NCI-H2227 (cell line): ENCODE data around the gene SST.
"Not testable (repeated sequence)": the region's sequence is repeated elsewhere in the genome, so short reads cannot be mapped to it uniquely, and the experiment has no call there.

Experiments used
- DNase-seq: peaks from one replicate; lab custom pipeline; 2025; ENCODE audit not compliant: unreplicated experiment; lab: John Stamatoyannopoulos, UW

Gene SST

DNA sequence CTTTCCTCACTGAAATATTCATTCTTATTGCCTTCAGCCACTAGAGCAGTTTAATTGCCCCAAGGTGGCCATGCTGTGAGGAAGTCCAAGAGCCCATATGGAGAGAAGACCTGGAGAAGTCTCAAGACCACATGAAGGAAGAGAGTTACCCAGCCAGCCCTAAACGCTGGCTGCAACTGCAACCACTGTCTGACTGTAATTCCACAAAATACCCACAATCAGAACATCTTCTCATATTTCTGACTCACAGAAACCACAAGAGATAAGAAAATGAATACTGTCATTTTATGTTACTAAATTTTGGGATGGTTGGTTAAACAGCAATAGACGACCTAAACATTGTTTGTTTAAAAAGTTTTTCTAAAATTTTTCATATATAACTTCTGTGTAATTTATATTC lies 14.7 kb upstream of the SST start:
- no peak for DNase-seq

DNA sequence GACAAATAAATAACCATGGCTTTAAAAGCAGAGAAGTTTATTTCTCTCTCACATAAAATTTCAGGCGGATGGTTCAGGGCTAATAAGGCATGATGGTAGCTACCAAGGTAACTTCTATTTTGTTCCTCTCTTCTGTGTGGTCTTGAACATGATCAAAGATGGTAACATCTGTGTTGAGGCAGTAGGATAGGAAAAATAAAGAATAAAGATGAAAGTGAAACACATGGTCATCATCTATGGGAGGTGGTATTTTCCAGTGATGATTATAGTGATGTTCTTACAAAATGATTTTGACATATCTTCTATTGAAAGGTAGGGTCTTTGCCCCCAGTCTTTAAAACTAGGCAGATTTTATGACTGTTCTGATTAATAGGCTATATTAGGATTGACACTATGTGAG lies 14.2 kb upstream of the SST start:
- no peak for DNase-seq

DNA sequence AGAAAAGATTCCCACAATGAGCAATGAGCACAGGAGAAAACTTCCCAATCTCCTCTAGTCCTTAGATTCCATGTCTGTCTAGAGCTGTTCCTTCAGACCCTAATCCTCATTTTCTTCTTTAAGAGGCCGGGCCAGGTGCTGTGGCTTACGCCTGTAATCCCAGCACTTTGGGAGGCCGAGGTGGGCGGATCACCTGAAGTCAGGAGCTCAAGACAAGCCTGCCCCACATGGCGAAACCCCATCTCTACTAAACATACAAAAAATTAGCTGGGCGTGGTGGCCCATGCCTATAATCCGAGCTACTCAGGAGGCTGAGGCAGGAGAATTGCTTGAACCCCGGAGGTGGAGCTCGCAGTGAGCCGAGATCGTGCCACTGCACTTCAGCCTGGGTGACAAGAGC lies 11.6 kb upstream of the SST start:
- DNase-seq = not testable (repeated sequence)

DNA sequence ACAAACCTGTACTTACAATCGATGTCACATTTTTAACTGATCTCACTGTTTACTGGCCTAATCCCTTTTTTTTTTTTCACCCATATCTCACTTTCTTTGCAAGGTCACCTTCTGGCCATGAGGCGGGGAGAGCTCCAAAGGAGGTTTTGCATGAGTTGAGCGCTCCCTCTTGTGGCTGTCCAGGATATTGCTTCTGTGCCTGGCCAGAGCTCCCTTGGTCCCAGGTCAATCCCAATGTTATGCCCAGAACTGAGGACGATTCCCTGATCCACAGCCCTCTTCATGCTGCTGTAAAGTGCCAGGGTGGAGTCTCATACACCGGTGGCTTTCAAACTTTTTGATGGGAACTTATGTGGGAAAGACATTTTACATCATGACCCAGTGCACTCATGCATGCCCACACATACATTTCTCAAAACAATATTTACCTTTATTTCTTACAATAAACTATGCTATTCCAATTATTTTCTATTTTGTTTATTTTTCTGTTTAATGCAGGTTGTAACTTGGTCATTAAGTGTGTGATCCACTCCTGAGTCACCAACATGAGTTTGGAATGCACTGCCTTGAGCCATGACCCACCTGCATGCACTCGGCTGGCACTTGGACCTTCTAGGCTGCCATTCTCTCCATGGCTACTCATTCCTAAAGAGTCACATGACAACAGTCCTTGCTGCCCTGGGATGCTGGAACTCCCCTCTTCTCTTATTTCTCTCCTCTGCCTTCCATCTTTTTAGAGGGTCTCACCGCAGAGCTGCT lies 9.6 kb upstream of the SST start:
- DNase-seq = peak; percentile 64

DNA sequence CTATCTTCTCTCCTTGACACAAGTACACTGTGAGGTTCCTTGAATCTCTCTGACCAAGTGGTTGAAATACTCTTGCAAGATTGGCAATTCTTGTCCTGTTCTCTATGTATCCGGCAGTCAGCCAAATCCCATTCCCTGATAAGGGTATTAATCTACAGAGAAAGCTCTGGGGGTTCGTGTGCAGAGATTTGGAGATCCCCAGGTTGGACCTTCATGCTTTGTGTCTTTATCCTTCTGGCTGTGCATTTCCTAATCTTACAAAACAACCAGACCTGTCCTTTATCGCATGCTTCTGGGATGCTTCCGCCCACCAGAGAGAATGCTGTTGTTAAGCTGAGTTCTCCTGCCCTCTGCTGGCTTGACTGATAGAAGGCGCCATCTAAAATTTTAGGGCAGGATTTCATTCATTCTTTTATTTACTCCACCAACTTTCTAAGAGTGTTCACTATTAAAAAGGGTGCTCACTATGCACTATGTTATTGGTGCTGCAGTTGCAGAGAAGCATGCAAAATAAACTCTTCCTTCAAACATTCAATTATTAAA lies 8.6 kb upstream of the SST start:
- peak; percentile 32 for DNase-seq

DNA sequence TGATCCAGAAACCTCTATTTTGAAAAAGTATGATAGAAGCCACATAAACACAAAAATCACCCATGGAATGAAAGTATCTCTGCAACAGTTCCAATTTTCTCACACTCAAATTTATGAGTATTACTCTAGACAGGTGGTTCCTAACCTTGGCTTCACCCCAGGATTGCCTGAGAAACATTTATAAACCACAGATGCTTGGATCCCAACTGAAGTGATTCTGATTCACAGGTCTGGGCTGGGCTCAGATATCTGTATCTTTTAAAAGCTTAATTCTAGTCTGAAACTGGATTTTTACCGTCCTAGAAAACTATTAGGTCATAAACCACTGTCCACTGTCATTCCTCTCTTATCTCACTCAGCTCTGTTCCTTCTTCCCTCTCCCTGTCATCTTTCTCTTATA lies 7.4 kb upstream of the SST start:
- DNase-seq = no peak

DNA sequence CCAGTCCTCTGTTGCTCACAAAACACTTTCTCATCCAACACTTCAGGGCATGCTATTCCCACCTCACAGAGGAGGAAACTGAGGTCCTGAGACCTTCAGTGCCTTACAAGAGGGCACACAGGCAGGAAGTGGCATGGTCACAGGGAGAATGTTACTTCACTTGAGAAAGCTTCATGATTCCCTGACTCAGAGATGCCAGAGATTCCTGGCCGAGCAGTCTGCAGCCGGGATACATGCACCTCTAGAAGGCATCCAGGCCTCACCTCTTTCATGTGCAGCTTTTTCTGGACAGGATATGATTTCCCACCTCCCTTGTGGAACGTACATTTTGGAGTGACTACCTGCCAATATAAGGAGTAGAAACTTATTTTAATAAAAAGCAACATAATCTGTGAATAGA lies 2.8 kb upstream of the SST start:
- no peak for DNase-seq

DNA sequence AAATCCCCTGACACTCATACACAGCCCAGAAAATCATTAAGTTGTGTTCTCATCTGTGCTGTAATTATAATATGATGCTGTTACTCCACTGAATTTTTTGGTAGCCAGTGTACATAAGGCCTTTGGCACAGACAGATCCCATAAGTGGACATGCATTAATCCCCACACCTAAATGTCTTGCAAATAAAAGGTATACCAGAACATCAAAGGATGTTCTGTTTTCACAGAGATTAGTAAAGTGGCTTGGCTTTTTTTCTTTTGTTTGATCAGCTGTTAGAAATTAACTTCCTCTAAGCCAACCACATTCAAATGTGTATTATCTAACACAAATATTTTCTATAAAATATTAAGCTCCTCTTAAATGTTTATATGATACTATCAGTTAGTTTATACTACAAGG lies 2.7 kb downstream of the SST start:
- DNase-seq = no peak

DNA sequence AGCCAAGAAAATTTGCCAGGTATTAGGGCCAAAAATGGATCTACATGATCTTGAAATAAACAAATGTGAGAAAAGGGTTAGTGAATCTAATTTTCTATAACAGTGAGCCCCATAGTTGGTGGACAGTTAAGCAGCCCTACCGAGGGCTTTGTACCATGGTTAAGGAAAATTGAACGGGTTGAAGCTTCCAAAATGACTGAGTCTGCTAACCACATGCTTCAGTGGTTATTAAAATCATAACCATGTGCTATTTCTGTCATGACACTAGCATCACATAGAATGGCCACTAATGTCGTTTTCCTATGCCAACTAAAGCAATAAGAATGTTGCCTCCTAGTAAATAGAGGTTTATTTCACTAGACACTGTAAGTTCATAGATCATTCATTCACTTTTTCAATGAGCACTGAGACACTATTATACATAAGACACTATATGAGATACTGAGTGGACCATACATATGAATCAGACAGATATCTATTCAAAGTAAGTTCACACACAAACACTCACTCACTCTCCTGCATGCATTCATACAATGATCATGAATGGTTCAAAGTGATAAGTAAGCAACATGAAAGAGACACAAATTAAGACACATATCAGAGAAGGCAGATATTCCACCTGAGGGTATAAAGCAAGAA lies 4.3 kb downstream of the SST start:
- DNase-seq = no peak

DNA sequence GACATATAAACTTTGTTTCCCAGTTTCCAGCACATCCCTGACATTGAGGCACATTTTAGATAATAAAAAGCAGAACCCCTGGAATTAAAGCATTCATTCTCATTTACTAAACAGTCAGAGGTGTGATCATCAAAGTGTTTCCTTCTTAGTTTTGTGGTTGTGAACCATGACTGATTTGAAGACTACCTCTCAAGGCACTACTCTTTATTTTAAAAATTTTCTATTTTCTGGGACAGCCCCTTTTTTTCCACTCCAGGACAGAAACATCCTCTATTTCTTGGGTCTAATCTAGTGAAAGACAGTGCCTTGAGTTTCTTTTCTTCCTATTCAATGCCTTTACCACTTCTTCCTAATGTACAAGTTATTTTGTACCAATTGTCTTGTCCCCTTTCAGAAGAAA lies 5.2 kb downstream of the SST start:
- DNase-seq = no peak

DNA sequence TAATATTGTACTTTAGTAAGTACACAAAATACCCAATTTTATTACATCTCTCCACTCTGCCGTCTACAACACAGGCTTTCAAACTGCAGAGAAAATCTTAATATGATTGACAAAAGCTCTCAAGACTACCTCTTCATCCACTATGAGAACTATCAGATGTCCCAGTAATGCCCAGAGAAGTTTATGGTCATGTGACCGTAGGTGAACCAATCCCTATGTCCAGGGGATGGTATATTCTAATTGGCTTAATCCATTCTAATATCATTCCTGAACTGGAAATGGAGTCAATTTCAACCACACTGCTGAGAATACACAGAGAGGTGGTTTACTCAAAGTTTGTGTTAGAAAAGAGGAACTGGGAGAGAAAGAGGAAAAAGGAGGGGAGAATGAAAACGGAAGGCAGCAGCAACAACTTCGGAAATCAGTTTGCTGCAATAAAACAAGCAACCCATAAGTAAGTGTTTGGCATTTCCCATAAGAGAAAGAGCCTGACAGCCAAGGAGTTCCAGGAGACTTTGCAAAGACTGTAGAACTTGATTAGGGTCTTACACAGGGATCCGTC lies 7.3 kb downstream of the SST start:
- no peak for DNase-seq

DNA sequence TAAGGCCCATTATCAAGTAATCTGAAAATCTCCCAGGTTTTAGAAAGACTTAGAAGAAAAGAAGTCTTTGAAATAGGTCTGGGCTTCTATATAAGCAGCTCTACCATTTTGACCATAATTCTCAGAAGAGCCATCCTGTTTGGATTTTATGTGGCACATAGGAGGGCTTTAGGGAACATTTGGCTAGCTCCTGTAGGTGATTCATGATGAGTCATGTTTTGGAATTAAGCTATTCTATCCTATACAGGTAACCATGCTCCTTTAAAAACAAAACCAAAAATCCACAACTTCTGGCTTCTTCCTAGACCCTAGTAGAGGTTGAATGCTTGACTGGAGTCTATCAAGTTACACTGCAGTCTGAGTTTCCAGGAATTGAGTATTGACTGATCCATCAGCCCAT lies 8.9 kb downstream of the SST start:
- DNase-seq = no peak

DNA sequence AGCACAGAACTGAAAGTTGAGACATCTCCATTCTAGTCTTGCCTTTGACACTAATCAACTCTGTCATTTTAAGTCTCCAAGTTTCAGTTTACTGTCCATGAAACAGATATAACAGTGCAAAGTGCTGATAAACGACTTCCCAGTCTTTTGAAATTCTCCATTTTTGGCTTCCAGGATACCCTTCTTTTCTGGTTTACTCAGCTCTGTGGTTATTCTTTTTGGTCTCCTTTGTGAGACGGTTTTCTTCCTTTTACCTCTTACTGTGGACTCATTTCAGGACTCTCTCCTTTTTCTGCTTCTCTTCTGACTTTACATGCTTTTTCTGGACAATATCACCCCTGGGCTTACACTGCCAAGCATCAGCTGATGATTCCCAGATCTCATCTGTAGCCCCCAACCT lies 18.9 kb downstream of the SST start:
- no peak for DNase-seq

DNA sequence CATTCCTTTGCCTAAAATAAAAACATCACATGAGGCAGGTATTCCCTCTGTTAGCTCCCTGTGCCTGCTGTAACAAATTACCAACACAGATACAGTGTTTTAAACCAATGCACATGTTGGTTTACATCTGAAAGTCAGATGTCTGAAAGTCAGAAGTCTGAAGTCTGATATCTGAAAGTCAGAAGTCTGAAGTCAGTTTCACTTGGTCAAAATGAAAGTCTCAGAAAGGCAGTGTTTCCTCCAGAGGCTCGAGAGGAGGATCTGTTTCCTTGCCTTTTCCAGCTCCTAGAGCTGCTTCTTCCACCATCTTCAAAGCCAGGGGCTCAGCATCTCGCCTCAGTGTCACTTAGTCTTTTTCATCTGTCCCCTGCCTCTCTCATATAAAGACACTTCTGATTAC lies 22.0 kb downstream of the SST start:
- DNase-seq = no peak

DNA sequence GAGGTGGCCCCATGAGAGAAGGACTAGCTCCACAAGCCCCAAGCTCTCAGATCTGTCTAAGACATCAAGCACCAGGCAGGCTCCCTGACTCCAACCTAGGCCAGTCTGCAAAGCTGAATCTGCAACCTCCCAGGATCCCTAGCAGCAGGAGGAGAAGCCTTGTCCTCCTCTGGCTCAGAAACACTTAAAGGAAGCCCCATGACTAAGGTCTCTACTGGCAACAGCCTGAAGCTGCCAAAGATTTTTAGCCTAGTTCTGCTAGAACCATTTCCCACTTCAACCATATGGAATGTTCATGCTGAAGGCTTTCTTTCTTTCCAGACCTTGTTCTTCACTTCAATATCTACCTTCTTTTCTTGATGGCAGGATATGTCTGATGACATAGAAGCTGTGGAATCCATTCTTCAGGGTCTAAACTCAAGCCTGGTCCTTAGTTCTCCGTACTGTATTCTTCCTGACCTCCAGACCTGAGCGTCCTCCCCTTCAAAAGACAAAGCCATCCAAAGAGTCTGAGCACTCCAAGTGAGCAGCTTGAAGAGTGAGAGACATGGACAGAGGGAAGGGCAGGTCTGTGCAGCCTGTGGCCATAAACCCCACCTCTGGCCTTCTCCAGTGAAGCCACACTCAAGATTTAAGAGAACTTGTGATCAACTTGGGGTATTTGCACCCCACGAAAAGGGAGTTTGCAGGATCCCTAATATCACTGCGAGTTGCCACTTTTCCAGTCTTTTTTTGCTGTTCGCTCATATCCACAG lies 23.1 kb downstream of the SST start:
- no peak for DNase-seq

DNA sequence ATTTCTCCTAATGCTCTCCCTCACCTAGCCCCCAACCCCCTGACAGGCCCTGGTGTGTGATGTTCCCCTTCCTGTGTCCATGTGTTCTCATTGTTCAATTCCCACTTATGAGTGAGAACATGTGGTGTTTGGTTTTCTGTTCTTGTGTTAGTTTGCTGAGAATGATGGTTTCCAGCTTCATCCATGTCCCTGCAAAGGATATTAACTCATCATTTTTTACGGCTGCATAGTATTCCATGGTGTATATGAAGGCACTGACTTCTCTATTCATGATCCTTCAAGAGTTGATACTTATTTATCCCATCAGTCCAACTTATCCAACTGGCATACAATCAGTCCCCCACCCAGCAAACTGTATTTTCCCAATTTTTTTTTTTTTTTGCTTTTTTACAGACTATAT lies 24.8 kb downstream of the SST start:
- not testable (repeated sequence) for DNase-seq

DNA sequence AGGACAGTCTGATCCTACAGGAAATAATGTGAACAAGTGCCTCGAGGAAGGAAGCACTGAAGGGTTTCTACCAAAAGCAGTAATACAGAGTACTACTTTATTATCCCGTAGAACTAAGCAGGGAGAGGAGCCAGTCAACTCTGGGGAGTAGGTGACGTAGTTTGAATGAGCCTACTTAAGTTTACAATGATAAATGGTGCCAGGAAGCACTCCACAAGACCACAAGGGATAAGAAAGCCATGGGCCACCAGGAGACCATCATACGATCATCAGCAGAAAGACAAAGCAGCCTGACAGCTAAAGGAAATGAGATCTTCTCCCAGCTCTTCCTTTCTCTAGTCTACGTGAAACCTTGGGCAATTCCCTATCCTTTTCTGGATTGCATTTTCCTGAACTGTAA lies 27.3 kb downstream of the SST start:
- no peak for DNase-seq

DNA sequence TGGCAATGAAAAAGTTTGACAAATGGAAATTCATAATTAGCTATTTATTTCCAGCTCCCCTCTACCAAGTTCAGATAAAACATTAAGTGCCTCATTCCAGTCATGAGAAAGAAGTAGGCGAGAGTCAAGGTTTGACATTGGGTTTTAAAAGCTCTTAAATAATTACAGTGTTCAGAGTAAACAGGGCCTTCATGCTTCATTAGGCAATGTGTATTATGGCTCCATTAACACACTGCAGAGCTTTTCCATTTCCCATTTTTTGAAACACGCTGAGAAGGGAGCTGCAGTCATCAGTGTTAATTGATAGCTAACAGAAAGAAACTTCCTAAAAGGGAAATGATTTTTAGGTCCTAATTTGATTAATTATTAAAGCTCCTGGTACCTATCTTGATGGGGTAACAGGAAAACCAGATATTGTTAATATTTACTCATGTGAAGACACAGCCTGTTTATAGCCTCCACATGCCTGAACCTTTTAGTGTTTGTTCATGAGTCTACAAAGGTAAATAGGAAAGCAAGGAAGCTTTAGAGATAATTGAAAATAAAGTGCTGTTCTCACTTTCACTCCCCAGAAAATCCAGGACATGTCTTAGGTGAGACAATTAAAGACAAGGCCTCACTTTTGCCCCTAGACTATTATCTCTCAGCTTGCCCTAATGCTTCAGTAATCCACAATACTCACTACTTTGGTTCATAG lies 28.7 kb downstream of the SST start:
- DNase-seq = no peak

DNA sequence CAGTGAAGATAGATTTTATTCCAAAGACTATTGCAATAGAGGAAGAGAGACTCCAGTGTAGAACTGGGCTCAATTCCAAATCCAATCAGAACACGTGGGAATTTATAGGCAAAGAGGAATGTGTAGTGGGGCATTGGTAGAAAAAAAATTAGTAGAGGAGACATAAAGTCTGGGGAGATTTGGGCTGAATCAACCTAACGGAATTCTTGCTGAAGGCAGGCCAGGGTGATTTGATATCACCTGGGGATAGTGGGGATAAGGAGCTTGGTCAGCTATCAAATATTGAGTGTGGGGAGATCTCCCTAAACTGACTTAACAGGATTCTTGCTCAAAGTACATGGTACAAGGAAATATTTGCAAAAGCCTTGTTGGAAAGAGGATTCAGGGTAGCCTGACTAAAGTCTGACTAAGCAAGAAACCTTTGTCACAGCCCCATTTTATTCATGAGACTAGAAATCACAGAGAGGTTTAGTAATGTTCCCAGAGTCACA lies 29.6 kb downstream of the SST start:
- no peak for DNase-seq

DNA sequence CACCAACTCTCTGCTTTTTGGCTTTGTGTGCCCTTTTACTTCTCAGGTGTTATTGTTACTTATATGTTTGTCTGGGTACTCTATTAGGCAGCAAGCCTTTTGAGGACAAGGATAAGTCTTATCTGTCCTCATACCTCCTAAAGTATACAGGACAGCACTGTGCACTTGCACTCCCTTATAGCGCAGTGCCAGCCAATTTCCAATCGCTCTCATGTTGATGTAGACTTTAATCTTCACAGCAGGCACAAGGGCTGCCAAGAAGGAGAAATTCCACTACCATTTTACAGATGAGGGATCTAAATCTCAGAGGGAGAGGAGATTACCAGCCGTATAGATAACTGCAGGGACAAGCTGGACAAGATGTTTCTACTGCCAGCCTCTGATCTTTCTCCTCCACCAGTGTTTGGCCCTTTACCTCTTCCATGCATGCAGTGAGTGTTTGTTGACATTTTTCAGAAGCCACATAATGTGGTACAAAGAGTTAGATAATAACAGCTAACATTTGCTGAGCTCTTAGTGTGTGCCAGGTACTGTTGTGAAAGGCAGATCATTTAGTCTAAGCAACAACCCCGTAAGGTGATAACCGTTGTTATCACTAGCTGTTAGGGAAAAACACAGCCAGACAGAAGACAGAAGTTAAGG lies 30.1 kb downstream of the SST start:
- DNase-seq = no peak
